Measurements from ENCODE around the gene ACSS1. TPM values are rescaled to one million over a fixed set of nuclear protein-coding genes. Genes with fewer than 3 reads are reported as not detected.

Gene ACSS1
- total RNA-seq, 2 donors from 2014 or later: 25.6 to 26.4 TPM

DNA sequence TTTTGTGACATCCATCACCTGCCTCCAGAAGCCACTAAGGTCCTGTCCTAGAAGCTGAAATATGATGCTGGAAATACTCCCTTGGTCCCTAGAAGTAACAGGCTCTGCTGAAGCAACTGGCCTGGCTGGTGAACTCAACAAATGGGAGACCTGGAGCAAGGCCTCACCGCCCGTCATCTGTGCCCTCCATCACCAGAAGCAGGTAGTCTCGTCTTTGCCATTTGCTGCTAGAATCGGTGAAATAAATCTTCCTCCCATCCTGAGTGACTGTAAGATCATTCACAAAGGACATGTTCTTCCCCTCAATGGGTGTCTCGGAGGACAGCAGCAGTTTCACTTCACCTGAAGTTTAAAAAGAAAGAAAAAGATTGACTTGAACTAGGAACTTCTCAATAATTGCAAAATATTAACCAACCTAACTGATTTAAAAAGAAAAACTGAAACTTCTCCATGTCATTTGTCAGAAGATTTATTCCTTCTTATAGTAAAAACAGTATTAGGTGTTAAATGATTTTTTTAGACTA lies 87.8 kb downstream of the ACSS1 start:
- Histone ChIP-seq H3K27me3 (no peaks in the 10 kb centered on the region), H3K36me3 (peaks cover 54% of the 10 kb centered on the region), H3K4me3 (no peak overlapping the region), H3K9me3 (peaks cover 0 to 1% of the 10 kb centered on the region in 2 donors), H3K4me1 (no peaks in the 10 kb centered on the region), H3K27ac (no peak overlapping the region)
- peak; percentile 9 for DNase-seq (ENCODE audit: low spot score)
- TF ChIP-seq, protein P1, sequence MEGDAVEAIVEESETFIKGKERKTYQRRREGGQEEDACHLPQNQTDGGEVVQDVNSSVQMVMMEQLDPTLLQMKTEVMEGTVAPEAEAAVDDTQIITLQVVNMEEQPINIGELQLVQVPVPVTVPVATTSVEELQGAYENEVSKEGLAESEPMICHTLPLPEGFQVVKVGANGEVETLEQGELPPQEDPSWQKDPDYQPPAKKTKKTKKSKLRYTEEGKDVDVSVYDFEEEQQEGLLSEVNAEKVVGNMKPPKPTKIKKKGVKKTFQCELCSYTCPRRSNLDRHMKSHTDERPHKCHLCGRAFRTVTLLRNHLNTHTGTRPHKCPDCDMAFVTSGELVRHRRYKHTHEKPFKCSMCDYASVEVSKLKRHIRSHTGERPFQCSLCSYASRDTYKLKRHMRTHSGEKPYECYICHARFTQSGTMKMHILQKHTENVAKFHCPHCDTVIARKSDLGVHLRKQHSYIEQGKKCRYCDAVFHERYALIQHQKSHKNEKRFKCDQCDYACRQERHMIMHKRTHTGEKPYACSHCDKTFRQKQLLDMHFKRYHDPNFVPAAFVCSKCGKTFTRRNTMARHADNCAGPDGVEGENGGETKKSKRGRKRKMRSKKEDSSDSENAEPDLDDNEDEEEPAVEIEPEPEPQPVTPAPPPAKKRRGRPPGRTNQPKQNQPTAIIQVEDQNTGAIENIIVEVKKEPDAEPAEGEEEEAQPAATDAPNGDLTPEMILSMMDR (IDR thresholded peaks at IDR 0.05): no peak

DNA sequence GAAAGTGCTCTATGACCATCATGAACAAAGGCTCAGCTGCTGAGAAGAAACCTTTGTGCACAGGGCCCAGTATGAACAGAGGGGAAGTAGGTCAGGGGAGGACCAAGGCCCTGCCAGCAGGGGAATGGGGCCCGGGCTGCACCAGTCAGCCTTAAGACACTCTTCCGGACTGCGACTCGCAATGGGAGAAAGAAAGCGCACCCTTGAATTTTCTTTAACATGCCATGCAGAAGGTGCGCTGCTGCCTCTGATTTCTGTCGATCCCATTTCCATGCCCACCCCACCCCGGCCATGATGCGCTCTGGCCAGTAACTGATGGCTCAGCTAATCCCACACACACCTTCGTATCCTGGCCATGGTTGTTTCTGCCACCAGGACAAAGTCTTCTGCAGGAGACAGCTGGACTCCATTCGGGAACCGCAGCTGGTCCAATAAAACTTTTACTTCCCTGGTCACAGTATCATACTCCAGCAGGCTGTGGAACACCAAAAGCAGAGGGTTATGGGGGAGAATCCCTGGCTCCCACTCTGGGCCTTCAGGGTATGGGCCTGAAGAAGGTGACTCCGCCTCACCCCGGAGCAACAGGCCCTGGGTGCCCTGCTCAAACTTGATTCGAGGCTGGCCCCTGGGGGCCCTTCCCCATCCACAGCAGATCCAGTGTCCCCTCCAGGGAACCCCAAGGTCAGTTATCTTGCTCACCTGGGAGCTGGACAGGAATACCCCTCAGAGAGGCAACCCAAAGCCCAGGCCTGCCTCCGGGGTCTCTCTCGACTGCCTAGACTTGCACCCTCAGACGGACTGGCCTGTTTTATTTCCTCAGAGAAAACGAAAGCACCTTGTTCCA lies 88.5 kb downstream of the ACSS1 start:
- Histone ChIP-seq H3K4me1 (no peaks in the 10 kb centered on the region), H3K27ac (no peak overlapping the region), H3K36me3 (peaks cover 56% of the 10 kb centered on the region), H3K27me3 (no peaks in the 10 kb centered on the region), H3K4me3 (no peak overlapping the region), H3K9me3 (no peaks in the 10 kb centered on the region)
- TF ChIP-seq, protein P1 (IDR thresholded peaks at IDR 0.05): no peak
- peak; percentile 38 for DNase-seq (ENCODE audit: low spot score)

DNA sequence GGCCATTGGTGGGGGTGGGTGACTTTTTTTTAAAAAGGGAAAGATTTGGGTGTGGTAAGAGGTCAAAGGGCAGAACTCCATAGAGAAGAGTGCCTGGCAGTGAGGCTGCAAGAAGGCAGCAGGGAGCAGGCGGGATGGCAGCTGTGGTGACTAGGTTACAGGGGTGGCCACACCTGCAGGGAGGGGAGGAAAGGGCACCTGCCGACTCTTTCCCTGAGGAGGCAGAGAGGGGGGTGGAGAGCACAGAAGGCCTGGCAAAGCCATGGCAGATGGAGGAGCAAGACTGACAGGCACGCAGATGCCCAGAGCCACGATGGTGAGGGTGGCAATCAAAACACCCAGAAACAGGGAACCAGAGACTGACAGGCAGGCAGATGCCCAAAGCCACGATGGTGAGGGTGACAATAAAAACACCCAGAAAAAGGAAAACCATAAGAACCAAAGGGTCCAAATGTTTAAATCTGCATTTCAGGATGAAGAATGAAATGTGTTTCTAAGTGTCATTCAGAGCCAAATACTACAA lies 89.6 kb downstream of the ACSS1 start:
- TF ChIP-seq, protein P1 (IDR thresholded peaks at IDR 0.05): no peak
- H3K27me3 ChIP-seq: no peaks in the 10 kb centered on the region
- no peaks in the 10 kb centered on the region for H3K9me3 ChIP-seq
- no peak overlapping the region for H3K4me3 ChIP-seq
- H3K27ac ChIP-seq: no peak overlapping the region
- no peaks in the 10 kb centered on the region for H3K4me1 ChIP-seq
- H3K36me3 ChIP-seq: peaks cover 67% of the 10 kb centered on the region
- DNase-seq (ENCODE audit: low spot score): peak; percentile 16

DNA sequence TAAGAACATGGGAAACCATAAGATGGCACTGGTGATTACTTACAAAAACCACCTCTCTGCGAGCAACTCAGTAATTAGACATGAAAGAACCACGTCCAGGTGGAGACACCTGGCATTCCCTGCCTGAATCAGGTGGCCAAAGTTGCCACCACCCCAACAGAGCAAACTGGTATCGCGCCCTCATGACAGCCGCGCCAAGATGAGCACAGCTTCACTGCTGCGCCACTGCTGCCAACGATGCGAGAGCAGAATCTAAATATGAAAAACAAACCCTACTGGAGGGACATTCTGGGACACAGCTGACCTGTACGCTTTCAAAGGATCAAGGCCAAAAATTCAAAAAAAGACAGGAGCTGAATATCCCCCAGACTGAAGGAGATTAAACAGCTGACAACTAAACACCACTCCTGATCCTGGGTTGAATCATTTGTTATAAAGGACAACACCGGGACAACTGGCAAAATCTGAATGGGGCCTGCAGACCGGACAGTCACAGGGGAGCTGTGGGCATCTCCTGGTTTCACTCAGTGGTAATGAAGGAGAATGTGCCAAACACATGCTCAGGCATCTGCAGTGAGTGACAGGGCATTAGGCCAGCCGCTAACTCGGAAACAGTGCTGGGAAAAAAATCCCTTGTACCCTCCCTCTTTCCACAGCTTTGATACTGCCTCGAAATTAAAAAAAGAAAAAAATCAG lies 91.5 kb downstream of the ACSS1 start:
- Histone ChIP-seq H3K27ac (no peak overlapping the region), H3K4me3 (no peak overlapping the region), H3K9me3 (no peaks in the 10 kb centered on the region), H3K4me1 (no peaks in the 10 kb centered on the region), H3K36me3 (peaks cover 67% of the 10 kb centered on the region), H3K27me3 (no peaks in the 10 kb centered on the region)
- DNase-seq (ENCODE audit: low spot score): peak; percentile 28
- TF ChIP-seq, protein P1 (IDR thresholded peaks at IDR 0.05): no peak

DNA sequence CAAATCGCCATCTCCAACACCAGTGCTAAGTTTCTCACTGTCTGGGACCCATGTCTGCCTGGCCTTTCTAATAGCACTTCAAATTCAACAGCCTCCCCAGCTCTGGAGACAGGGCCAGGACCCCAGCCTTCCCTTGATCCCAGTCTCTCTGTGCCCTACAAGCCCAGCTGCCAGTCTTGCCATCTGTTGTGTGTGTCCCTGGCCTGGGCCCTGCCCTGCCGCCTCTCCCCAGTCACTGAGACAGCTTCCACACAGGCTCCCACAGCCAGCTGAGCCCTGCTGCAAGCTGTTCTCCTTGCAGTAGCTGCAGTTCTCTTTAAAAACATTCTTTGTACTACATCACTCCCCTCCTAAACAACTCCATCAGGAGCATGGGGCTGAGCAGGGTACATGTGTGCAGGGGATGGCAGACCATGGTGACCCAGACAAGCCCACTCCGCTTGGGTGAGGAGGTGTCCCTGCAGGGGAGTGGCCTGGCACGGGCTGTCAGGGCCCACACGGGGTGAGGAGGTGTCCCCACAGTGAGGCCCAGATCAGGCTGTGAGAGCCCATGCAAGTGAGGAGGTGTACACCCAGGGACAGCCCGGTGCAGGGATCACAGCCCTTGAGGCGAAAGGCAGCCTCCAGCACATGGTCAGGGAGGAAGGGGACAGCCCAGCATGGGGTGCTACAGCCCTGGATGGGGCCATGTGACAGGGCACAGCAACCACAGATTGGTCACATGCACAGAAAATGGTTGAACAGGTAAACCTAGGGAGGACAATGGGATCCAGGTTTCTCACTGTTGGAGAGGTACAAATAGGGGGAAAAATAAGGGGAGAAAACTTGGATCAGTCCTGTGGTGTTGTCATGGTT lies 92.6 kb downstream of the ACSS1 start:
- Histone ChIP-seq H3K27ac (no peak overlapping the region), H3K36me3 (peaks cover 75% of the 10 kb centered on the region), H3K4me1 (peaks cover 0 to 4% of the 10 kb centered on the region in 2 donors), H3K27me3 (no peaks in the 10 kb centered on the region), H3K4me3 (no peak overlapping the region), H3K9me3 (no peaks in the 10 kb centered on the region)
- TF ChIP-seq, protein P1 (IDR thresholded peaks at IDR 0.05): no peak
- no peak for DNase-seq (ENCODE audit: low spot score)

Measured in right atrium auricular region (tissue), 2 donors.